Liver (tissue), 9 donors: ENCODE data around the gene CELF5. TPM values are rescaled to one million over a fixed set of nuclear protein-coding genes. Genes with fewer than 3 reads are reported as not detected.

Experiments used
- DNase-seq: peaks from one replicate; pipeline ENCODE4 v3.0.0-alpha.2; 2017; ENCODE audit warnings: low spot score
- H3K27ac ChIP-seq, 2 donors: one replicate each; pipeline ENCODE4 v1.7.0; 2013; ENCODE audit warnings: inconsistent platforms in 2 of 2, low read length in 2 of 2, control low read depth in 1 of 2, low read depth in 1 of 2, mild to moderate bottlenecking in 1 of 2
- H3K27me3 ChIP-seq, 4 donors: one replicate each; pipeline versions ENCODE4 v1.6.1 to v1.7.0; 2013; ENCODE audit warnings: low read length in 3 of 4, inconsistent platforms in 1 of 4, mild to moderate bottlenecking in 1 of 4, moderate library complexity in 1 of 4; ENCODE audit not compliant: control insufficient read depth in 4 of 4, insufficient read depth in 4 of 4
- H3K36me3 ChIP-seq, 4 donors: one replicate each; pipeline versions ENCODE4 v1.6.1 to v1.7.0; 2013; ENCODE audit warnings: low read length in 3 of 4, mild to moderate bottlenecking in 3 of 4, low read depth in 1 of 4, moderate library complexity in 1 of 4; ENCODE audit not compliant: control insufficient read depth in 4 of 4, insufficient read depth in 3 of 4
- H3K4me1 ChIP-seq, 4 donors: one replicate each; pipeline versions ENCODE4 v1.6.1 to v1.7.0; 2013; ENCODE audit warnings: low read length in 3 of 4, mild to moderate bottlenecking in 3 of 4, moderate library complexity in 1 of 4; ENCODE audit not compliant: control insufficient read depth in 4 of 4, insufficient read depth in 4 of 4
- H3K4me3 ChIP-seq, 3 donors: one replicate each; pipeline versions ENCODE4 v1.6.1 to v1.7.0; 2013; ENCODE audit warnings: low read length in 3 of 3, control low read depth in 1 of 3, low read depth in 1 of 3, mild to moderate bottlenecking in 1 of 3
- H3K9ac ChIP-seq, 2 donors: one replicate each; pipeline ENCODE4 v1.7.0; 2013; ENCODE audit warnings: low read length in 2 of 2, mild to moderate bottlenecking in 2 of 2, moderate library complexity in 2 of 2, control low read depth in 1 of 2, low read depth in 1 of 2
- H3K9me3 ChIP-seq, 4 donors: one replicate each; pipeline versions ENCODE4 v1.6.1 to v1.7.0; 2013; ENCODE audit warnings: low read length in 3 of 4; ENCODE audit not compliant: control insufficient read depth in 4 of 4
- EGR1 ChIP-seq, 2 donors: IDR thresholded peaks; 2 replicates each; pipeline ENCODE4 v1.6.1; 2016 to 2018; ENCODE audit warnings: antibody characterized with exemption in 2 of 2, low read depth in 2 of 2
- FOXA2 ChIP-seq: IDR thresholded peaks from 2 replicates; pipeline ENCODE4 v1.6.1; 2016; ENCODE audit warnings: antibody characterized with exemption
- HNF4G ChIP-seq: IDR thresholded peaks from 2 replicates; pipeline ENCODE4 v1.6.1; 2016; ENCODE audit warnings: antibody characterized with exemption
- JUND ChIP-seq, 2 donors: IDR thresholded peaks; 2 replicates each; pipeline ENCODE4 v1.6.1; 2016; ENCODE audit warnings: antibody characterized with exemption in 2 of 2
- NR2F2 ChIP-seq: IDR thresholded peaks from 2 replicates; pipeline ENCODE4 v1.6.1; 2016; ENCODE audit warnings: antibody characterized with exemption
- RAD21 ChIP-seq, 2 donors: IDR thresholded peaks; 2 replicates each; pipeline ENCODE4 v1.6.1; 2016; ENCODE audit warnings: antibody characterized with exemption in 2 of 2, mild to moderate bottlenecking in 2 of 2
- RXRA ChIP-seq, 2 donors: IDR thresholded peaks; 2 replicates each; pipeline ENCODE4 v1.6.1; 2017 to 2018; ENCODE audit warnings: antibody characterized with exemption in 2 of 2, mild to moderate bottlenecking in 1 of 2
- SP1 ChIP-seq: IDR thresholded peaks from 2 replicates; pipeline ENCODE4 v1.6.1; 2018; ENCODE audit warnings: antibody characterized with exemption, mild to moderate bottlenecking
- TAF1 ChIP-seq: conservative IDR thresholded peaks from 2 replicates; pipeline ENCODE4 v1.6.1; 2016; ENCODE audit warnings: antibody characterized with exemption, mild to moderate bottlenecking
- YY1 ChIP-seq: IDR thresholded peaks from 2 replicates; pipeline ENCODE4 v1.6.1; 2016; ENCODE audit warnings: antibody characterized with exemption, mild to moderate bottlenecking
- WGBS: extraction: QIAGEN DNeasy Blood & Tissue Kit; methylation state at CpG from one replicate; pipeline ENCODE4 v1.1.7; 2013; 5-methylcytosine and 5-hydroxymethylcytosine counted together
- polyA plus RNA-seq, 2 donors: library from polyadenylated mRNA; stranded (reverse) in 1 of 2; unstranded in 1 of 2; fragments of 200-250 nt in 1 of 2; fragments of >200 nt in 1 of 2; fragmentation: Nextera tagmentation in 1 of 2; extraction: Ambion mirVana in 1 of 2; gene quantifications; one replicate each; pipeline versions ENCODE4 v1.2.1 to v1.2.3, GENCODE V29; 2013 to 2015
- total RNA-seq, 2 donors: library from RNA; depleted of rRNA; stranded (reverse); fragments of >200 nt; gene quantifications; one replicate each; pipeline ENCODE4 v1.2.3, GENCODE V29; 2014
- TF ChIP-seq, protein P1 (sequence below): IDR thresholded peaks from 2 replicates; pipeline ENCODE4 v1.6.1; 2016; ENCODE audit warnings: antibody characterized with exemption, mild to moderate bottlenecking
- TF ChIP-seq, protein P2 (sequence below): fragments of 150-350 bp; IDR thresholded peaks from 2 replicates; pipeline ENCODE4 v1.5.1; 2017; ENCODE audit warnings: improper control_type of control experiment, low read depth, low read length; ENCODE audit not compliant: missing input control
- TF ChIP-seq, protein P3 (sequence below): IDR thresholded peaks from 2 replicates; pipeline ENCODE4 v1.6.1; 2016; ENCODE audit warnings: antibody characterized with exemption
- TF ChIP-seq, protein P4 (sequence below): IDR thresholded peaks from 2 replicates; pipeline ENCODE4 v1.6.1; 2016; ENCODE audit warnings: antibody characterized with exemption
- donor health status: healthy.
- donor health status: healthy.
- donor health status: healthy.
- donor health status: healthy.
- donor health status: healthy.

The CELF5 gene
- total and polyA plus RNA-seq, 4 donors: 0.06 to 0.50 (median 0.26) TPM

GRCh38 chr19:3262362-3262761 lies 37.9 kb downstream of the CELF5 start (continued):
- TF ChIP-seq, protein P1, sequence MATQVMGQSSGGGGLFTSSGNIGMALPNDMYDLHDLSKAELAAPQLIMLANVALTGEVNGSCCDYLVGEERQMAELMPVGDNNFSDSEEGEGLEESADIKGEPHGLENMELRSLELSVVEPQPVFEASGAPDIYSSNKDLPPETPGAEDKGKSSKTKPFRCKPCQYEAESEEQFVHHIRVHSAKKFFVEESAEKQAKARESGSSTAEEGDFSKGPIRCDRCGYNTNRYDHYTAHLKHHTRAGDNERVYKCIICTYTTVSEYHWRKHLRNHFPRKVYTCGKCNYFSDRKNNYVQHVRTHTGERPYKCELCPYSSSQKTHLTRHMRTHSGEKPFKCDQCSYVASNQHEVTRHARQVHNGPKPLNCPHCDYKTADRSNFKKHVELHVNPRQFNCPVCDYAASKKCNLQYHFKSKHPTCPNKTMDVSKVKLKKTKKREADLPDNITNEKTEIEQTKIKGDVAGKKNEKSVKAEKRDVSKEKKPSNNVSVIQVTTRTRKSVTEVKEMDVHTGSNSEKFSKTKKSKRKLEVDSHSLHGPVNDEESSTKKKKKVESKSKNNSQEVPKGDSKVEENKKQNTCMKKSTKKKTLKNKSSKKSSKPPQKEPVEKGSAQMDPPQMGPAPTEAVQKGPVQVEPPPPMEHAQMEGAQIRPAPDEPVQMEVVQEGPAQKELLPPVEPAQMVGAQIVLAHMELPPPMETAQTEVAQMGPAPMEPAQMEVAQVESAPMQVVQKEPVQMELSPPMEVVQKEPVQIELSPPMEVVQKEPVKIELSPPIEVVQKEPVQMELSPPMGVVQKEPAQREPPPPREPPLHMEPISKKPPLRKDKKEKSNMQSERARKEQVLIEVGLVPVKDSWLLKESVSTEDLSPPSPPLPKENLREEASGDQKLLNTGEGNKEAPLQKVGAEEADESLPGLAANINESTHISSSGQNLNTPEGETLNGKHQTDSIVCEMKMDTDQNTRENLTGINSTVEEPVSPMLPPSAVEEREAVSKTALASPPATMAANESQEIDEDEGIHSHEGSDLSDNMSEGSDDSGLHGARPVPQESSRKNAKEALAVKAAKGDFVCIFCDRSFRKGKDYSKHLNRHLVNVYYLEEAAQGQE: no peak
- TF ChIP-seq, protein P2, sequence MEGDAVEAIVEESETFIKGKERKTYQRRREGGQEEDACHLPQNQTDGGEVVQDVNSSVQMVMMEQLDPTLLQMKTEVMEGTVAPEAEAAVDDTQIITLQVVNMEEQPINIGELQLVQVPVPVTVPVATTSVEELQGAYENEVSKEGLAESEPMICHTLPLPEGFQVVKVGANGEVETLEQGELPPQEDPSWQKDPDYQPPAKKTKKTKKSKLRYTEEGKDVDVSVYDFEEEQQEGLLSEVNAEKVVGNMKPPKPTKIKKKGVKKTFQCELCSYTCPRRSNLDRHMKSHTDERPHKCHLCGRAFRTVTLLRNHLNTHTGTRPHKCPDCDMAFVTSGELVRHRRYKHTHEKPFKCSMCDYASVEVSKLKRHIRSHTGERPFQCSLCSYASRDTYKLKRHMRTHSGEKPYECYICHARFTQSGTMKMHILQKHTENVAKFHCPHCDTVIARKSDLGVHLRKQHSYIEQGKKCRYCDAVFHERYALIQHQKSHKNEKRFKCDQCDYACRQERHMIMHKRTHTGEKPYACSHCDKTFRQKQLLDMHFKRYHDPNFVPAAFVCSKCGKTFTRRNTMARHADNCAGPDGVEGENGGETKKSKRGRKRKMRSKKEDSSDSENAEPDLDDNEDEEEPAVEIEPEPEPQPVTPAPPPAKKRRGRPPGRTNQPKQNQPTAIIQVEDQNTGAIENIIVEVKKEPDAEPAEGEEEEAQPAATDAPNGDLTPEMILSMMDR: no peak
- TF ChIP-seq SP1 (no peak), RAD21 (IDR thresholded peaks at IDR 0.05) (no peak), EGR1 (IDR thresholded peaks at IDR 0.05; ENCODE audit: low read depth in 2 of 2) (no peak)

- Histone ChIP-seq H3K27ac (no peak overlapping the region), H3K4me3 (no peak overlapping the region)
Measured at GRCh38 chr19:3263866-3264265, 39.4 kb downstream of the CELF5 start.

GRCh38 chr19:3265432-3265831 lies 41.0 kb downstream of the CELF5 start:
- Histone ChIP-seq H3K27ac (no peak overlapping the region), H3K4me1 (no peaks in the 10 kb centered on the region), H3K4me3 (no peak overlapping the region), H3K27me3 (peaks cover 0 to 4% (median under 1%) of the 10 kb centered on the region in 4 donors), H3K9me3 (no peaks in the 10 kb centered on the region), H3K36me3 (no peaks in the 10 kb centered on the region), H3K9ac (no peak overlapping the region)
- 81% methylated on average over 6 of the region's 6 CpGs for WGBS
- no peak for DNase-seq
- TF ChIP-seq RAD21 (IDR thresholded peaks at IDR 0.05) (no peak), HNF4G (no peak), NR2F2 (no peak), EGR1 (IDR thresholded peaks at IDR 0.05; ENCODE audit: low read depth in 2 of 2) (no peak), YY1 (no peak), FOXA2 (no peak), JUND (IDR thresholded peaks at IDR 0.05) (no peak), TAF1 (no peak), SP1 (no peak), RXRA (IDR thresholded peaks at IDR 0.05) (no peak)
- TF ChIP-seq, protein P3, sequence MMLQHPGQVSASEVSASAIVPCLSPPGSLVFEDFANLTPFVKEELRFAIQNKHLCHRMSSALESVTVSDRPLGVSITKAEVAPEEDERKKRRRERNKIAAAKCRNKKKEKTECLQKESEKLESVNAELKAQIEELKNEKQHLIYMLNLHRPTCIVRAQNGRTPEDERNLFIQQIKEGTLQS: no peak
- TF ChIP-seq, protein P4, sequence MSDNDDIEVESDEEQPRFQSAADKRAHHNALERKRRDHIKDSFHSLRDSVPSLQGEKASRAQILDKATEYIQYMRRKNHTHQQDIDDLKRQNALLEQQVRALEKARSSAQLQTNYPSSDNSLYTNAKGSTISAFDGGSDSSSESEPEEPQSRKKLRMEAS: no peak
- TF ChIP-seq, protein P2: no peak

More at GRCh38 chr19:3263866-3264265, 39.4 kb downstream of the CELF5 start:
- 85% methylated on average over 9 of the region's 9 CpGs for WGBS
- Histone ChIP-seq H3K9ac (no peak overlapping the region), H3K27me3 (no peaks in the 10 kb centered on the region), H3K9me3 (no peaks in the 10 kb centered on the region), H3K4me1 (no peaks in the 10 kb centered on the region), H3K36me3 (no peaks in the 10 kb centered on the region)
- DNase-seq: no peak
- TF ChIP-seq, protein P1: no peak
